OCI-LY7 (cell line): Measurements from ENCODE around the gene KIF26A.

Experiments
- CTCF ChIP-seq: fragments of 200-600 bp; sonication (generic); conservative IDR thresholded peaks from 2 replicates; pipeline ENCODE4 v1.5.1; 2014; ENCODE audit warnings: mild to moderate bottlenecking, antibody characterized with exemption, low read length, moderate library complexity, mixed read lengths
- EZH2phosphoT487 ChIP-seq: fragments of 200-600 bp; sonication (generic); IDR thresholded peaks from 2 replicates; pipeline ENCODE4 v1.6.1; 2018; ENCODE audit warnings: low read depth, borderline replicate concordance, mild to moderate bottlenecking, mixed run types, antibody characterized with exemption, low read length, moderate library complexity, mixed read lengths

- TF ChIP-seq CTCF (no peak), EZH2phosphoT487 (no peak)
Observed at GRCh38 chr14:104226421-104227383, 88.3 kb downstream of the KIF26A start.
